OCI-LY1 (cell line): ENCODE measurements around the gene ADRA1B.

Experiments
- H2AFZ ChIP-seq: fragments of 200-600 bp; sonication (generic), shearing (Covaris generic); 2 replicates; pipeline ENCODE4 v1.6.0; 2014; ENCODE audit warnings: antibody characterized with exemption, mild to moderate bottlenecking, low read length
- H3F3A ChIP-seq: fragments of 200-600 bp; sonication (generic), shearing (Covaris generic); 2 replicates; pipeline ENCODE4 v1.6.0; 2014; ENCODE audit warnings: mild to moderate bottlenecking, antibody characterized with exemption, low read length, moderate library complexity; ENCODE audit not compliant: insufficient read depth
- H3K27ac ChIP-seq: fragments of 200-600 bp; sonication (generic); 2 replicates; pipeline ENCODE4 v1.5.1; 2014; ENCODE audit warnings: low read length, mixed run types, mild to moderate bottlenecking, low read depth; ENCODE audit not compliant: poor library complexity, severe bottlenecking
- H3K27me3 ChIP-seq: fragments of 200-600 bp; sonication (generic); 2 replicates; pipeline ENCODE4 v1.6.0; 2014; ENCODE audit warnings: antibody characterized with exemption, mild to moderate bottlenecking, low read length, moderate library complexity; ENCODE audit not compliant: insufficient read depth
- H3K36me3 ChIP-seq: fragments of 200-600 bp; sonication (generic); 2 replicates; pipeline ENCODE4 v1.6.1; 2014; ENCODE audit warnings: mild to moderate bottlenecking, antibody characterized with exemption, low read length, moderate library complexity, mixed read lengths; ENCODE audit not compliant: insufficient read depth
- H3K4me1 ChIP-seq: fragments of 200-600 bp; sonication (generic); 2 replicates; pipeline ENCODE4 v1.5.1; 2014; ENCODE audit warnings: mild to moderate bottlenecking, low read length, moderate library complexity; ENCODE audit not compliant: insufficient read depth, severe bottlenecking
- H3K4me2 ChIP-seq: fragments of 200-600 bp; sonication (generic), shearing (Covaris generic); 2 replicates; pipeline ENCODE4 v1.6.1; 2014; ENCODE audit warnings: low read length
- H3K4me3 ChIP-seq: fragments of 200-600 bp; sonication (generic); 2 replicates; pipeline ENCODE4 v1.5.1; 2014; ENCODE audit warnings: low read length, low read depth, mild to moderate bottlenecking, mixed read lengths; ENCODE audit not compliant: poor library complexity, severe bottlenecking
- H3K79me2 ChIP-seq: fragments of 200-600 bp; shearing (Covaris generic); 2 replicates; pipeline ENCODE4 v1.6.1; 2016; ENCODE audit warnings: mixed run types, low read length, mixed read lengths; ENCODE audit not compliant: insufficient read depth
- H3K9ac ChIP-seq: fragments of 200-600 bp; sonication (generic), shearing (Covaris generic); 2 replicates; pipeline ENCODE4 v1.6.1; 2014; ENCODE audit warnings: mild to moderate bottlenecking, low read length, mixed read lengths
- H3K9me2 ChIP-seq: fragments of 200-600 bp; sonication (generic), shearing (Covaris generic); 2 replicates; pipeline ENCODE4 v1.6.1; 2014; ENCODE audit warnings: low read depth, mild to moderate bottlenecking, low read length, mixed read lengths
- H3K9me3 ChIP-seq: fragments of 200-600 bp; shearing (Covaris generic); 2 replicates; pipeline ENCODE4 v1.6.1; 2014; ENCODE audit warnings: low read length, mixed read lengths
- H4K20me1 ChIP-seq: fragments of 200-600 bp; sonication (generic), shearing (Covaris generic); 2 replicates; pipeline ENCODE4 v1.6.0; 2016; ENCODE audit warnings: mild to moderate bottlenecking, low read length; ENCODE audit not compliant: insufficient read depth
- EZH2 ChIP-seq: fragments of 200-600 bp; sonication (generic), shearing (Covaris generic); IDR thresholded peaks from 2 replicates; pipeline ENCODE4 v1.8.0; 2017; ENCODE audit warnings: borderline replicate concordance, mixed run types, mild to moderate bottlenecking, antibody characterized with exemption, low read length, moderate library complexity, mixed read lengths
- TF ChIP-seq, protein P1 (sequence below): fragments of 200-600 bp; sonication (generic), shearing (Covaris generic); IDR thresholded peaks from 2 replicates; pipeline ENCODE4 v1.5.1; 2017; ENCODE audit warnings: mild to moderate bottlenecking, antibody characterized with exemption, low read length, moderate library complexity, mixed read lengths

The ADRA1B gene

DNA sequence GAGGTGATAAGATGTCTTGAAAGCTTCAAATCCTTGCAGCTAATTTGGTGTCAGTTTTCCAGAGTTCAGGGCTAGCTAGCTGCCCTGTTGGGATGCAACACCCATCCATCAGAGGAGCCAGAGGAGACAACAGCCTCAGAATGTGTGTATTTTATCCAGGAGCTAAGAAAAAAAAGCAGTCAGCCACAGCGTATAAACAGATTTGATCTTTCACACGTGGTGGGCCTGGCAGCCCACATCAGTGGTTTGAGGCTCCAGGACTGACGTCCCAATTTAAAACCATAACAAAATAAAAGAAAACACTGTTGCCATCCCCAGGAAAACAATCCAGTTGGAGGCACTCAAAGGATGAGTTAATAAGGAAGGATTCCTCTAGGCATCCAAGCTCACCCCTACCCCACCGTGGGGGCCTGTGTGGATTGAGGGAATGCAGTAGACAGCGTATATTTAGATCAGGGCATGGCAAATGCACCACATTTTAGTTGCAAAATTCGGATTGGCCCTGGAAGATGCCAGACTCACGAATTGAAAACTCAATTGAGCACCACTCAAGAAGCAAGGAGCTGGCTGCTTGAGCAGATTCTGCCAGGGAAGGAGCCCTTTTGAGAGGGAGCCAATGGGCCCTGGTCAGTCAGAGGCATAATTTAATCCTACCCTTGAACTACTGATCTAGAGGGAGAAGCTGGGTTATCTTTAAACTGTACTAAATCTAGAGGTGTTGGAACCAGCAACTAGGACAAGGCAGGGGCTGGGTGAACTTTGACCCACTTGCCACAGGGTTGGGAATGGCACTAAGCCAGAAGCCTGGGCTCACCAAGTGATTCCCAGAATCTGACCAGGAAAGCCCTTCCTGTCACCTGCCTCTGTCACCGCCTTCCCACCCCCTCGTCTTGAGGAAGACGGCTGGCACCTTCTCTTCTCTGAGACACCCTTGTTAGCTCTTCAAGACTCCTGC lies 17.5 kb downstream of the ADRA1B start:
- Histone ChIP-seq H4K20me1 (no peaks in the 10 kb centered on the region), H3K9me2 (no peaks in the 10 kb centered on the region), H3F3A (no peaks in the 10 kb centered on the region), H3K36me3 (no peaks in the 10 kb centered on the region), H3K27ac (no peak overlapping the region), H3K79me2 (no peaks in the 10 kb centered on the region), H2AFZ (no peak overlapping the region), H3K4me1 (no peaks in the 10 kb centered on the region), H3K4me2 (no peak overlapping the region), H3K27me3 (no peaks in the 10 kb centered on the region), H3K9ac (no peak overlapping the region), H3K4me3 (no peak overlapping the region), H3K9me3 (no peaks in the 10 kb centered on the region)
- no peak for TF ChIP-seq EZH2
- TF ChIP-seq, protein P1, sequence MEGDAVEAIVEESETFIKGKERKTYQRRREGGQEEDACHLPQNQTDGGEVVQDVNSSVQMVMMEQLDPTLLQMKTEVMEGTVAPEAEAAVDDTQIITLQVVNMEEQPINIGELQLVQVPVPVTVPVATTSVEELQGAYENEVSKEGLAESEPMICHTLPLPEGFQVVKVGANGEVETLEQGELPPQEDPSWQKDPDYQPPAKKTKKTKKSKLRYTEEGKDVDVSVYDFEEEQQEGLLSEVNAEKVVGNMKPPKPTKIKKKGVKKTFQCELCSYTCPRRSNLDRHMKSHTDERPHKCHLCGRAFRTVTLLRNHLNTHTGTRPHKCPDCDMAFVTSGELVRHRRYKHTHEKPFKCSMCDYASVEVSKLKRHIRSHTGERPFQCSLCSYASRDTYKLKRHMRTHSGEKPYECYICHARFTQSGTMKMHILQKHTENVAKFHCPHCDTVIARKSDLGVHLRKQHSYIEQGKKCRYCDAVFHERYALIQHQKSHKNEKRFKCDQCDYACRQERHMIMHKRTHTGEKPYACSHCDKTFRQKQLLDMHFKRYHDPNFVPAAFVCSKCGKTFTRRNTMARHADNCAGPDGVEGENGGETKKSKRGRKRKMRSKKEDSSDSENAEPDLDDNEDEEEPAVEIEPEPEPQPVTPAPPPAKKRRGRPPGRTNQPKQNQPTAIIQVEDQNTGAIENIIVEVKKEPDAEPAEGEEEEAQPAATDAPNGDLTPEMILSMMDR, result no peak

GRCh38 chr5:159935946-159936345 lies 19.7 kb downstream of the ADRA1B start:
- H3K27ac ChIP-seq, result no peak overlapping the region

DNA sequence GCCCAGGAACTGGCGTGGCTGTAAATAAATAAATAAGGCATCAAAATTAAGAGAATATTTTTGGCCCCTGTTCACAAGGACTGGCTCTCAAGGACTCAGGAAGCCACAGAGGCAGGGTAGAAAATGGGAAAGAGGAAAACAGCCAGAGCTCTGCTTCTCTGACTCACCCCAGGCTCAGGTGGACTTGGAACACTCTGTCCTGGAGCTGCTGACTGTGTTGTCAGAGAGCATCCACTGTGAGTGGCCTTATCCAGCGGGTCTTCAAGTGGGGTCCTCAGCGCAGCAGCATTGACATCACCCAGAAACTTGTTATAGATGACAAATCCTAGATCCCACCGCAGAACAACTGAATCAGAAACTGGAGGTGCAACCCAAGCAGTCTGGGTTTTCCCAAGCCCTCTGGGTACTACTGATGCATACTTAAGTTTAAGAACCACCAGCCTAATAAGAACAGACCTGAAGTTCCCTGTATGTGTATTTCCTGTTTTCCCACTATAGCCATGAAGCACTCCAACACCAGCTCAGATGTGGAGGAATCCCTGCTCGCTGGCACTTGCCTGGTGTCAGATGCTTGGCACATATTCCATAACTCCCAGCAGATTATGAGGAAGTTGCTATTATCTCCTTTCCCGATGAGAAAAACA lies 20.5 kb downstream of the ADRA1B start:
- Histone ChIP-seq H3K4me2 (no peak overlapping the region), H3K4me1 (no peaks in the 10 kb centered on the region), H3K9me2 (no peaks in the 10 kb centered on the region), H3K9ac (no peak overlapping the region), H2AFZ (no peak overlapping the region), H3K36me3 (no peaks in the 10 kb centered on the region), H3K27me3 (no peaks in the 10 kb centered on the region), H4K20me1 (no peaks in the 10 kb centered on the region), H3K9me3 (no peaks in the 10 kb centered on the region), H3K79me2 (no peaks in the 10 kb centered on the region), H3F3A (no peaks in the 10 kb centered on the region), H3K4me3 (no peak overlapping the region), H3K27ac (no peak overlapping the region)
- TF ChIP-seq, protein P1, result no peak

More at GRCh38 chr5:159935946-159936345, 19.7 kb downstream of the ADRA1B start:
- Histone ChIP-seq H3F3A (no peaks in the 10 kb centered on the region), H3K4me2 (no peak overlapping the region), H3K9ac (no peak overlapping the region), H3K9me2 (no peaks in the 10 kb centered on the region), H3K79me2 (no peaks in the 10 kb centered on the region), H2AFZ (no peak overlapping the region), H3K4me1 (no peaks in the 10 kb centered on the region), H3K27me3 (no peaks in the 10 kb centered on the region), H3K4me3 (no peak overlapping the region), H3K36me3 (no peaks in the 10 kb centered on the region), H3K9me3 (no peaks in the 10 kb centered on the region), H4K20me1 (no peaks in the 10 kb centered on the region)
- TF ChIP-seq, protein P1, result no peak
